Fibroblast of peridontal ligament (primary cell): Measurements from ENCODE around the gene ISL2.

ENCODE experiments used
- DNase-seq: peaks from one replicate; pipeline ENCODE4 v3.0.0-alpha.2; 2010; ENCODE audit errors: extremely low read depth

ISL2 gene

GRCh38 chr15:76376029-76376428 lies 39.5 kb downstream of the ISL2 start:
- no peak for DNase-seq

- DNase-seq: no peak
These were observed 40.2 kb downstream of the ISL2 start for GRCh38 chr15:76376816-76377215.

GRCh38 chr15:76377217-76377616 lies 40.6 kb downstream of the ISL2 start:
- no peak for DNase-seq

- no peak for DNase-seq
These were observed 41.2 kb downstream of the ISL2 start for GRCh38 chr15:76377751-76378150.

- DNase-seq: no peak
These were observed 42.1 kb downstream of the ISL2 start for GRCh38 chr15:76378691-76379090.

- DNase-seq: no peak
These were observed 43.7 kb downstream of the ISL2 start for GRCh38 chr15:76380249-76380648.

GRCh38 chr15:76381366-76381765 lies 44.8 kb downstream of the ISL2 start:
- no peak for DNase-seq

GRCh38 chr15:76382987-76383728 lies 46.6 kb downstream of the ISL2 start:
- DNase-seq: no peak

GRCh38 chr15:76384409-76384808 lies 47.8 kb downstream of the ISL2 start:
- DNase-seq: no peak

GRCh38 chr15:76386178-76386577 lies 49.6 kb downstream of the ISL2 start:
- no peak for DNase-seq

GRCh38 chr15:76386926-76387325 lies 50.4 kb downstream of the ISL2 start:
- DNase-seq: no peak

GRCh38 chr15:76390571-76390970 lies 54.0 kb downstream of the ISL2 start:
- no peak for DNase-seq

GRCh38 chr15:76391309-76391708 lies 54.7 kb downstream of the ISL2 start:
- no peak for DNase-seq

GRCh38 chr15:76391847-76392246 lies 55.3 kb downstream of the ISL2 start:
- DNase-seq: peak; percentile 43
